HEK293 (cell line): ENCODE measurements around the gene KNG1.

Experiments
- HOXC10 ChIP-seq: sonication (generic); formaldehyde crosslinking; IDR thresholded peaks from 2 replicates; pipeline ENCODE4 v1.8.1; 2023; ENCODE audit warnings: mild to moderate bottlenecking, missing genetic modification reagents
- KLF10 ChIP-seq: fragments of 450-650 bp; IDR thresholded peaks from 2 replicates; pipeline ENCODE4 v1.5.1; 2018; ENCODE audit warnings: missing biosample characterization, mild to moderate bottlenecking, missing genetic modification characterization
- MEIS1 ChIP-seq: sonication (generic); formaldehyde crosslinking; IDR thresholded peaks from 2 replicates; pipeline ENCODE4 v1.8.1; 2022; ENCODE audit warnings: missing genetic modification reagents, mild to moderate bottlenecking, borderline replicate concordance
- MZF1 ChIP-seq: fragments of 450-650 bp; formaldehyde crosslinking; IDR thresholded peaks from 2 replicates; pipeline ENCODE4 v1.5.1; 2017; ENCODE audit warnings: missing biosample characterization, missing genetic modification characterization, borderline replicate concordance
- PRDM2 ChIP-seq: fragments of 450-650 bp; formaldehyde crosslinking; IDR thresholded peaks from 2 replicates; pipeline ENCODE4 v1.5.1; 2016; ENCODE audit warnings: missing biosample characterization, missing genetic modification characterization, borderline replicate concordance
- REST ChIP-seq: fragments of 450-650 bp; formaldehyde crosslinking; IDR thresholded peaks from 2 replicates; pipeline ENCODE4 v1.5.1; 2016; ENCODE audit warnings: missing biosample characterization, missing genetic modification characterization
- SP2 ChIP-seq: fragments of 450-650 bp; formaldehyde crosslinking; IDR thresholded peaks from 2 replicates; pipeline ENCODE4 v1.5.1; 2016; ENCODE audit warnings: missing biosample characterization, missing genetic modification characterization
- TRIM28 ChIP-seq: IDR thresholded peaks from 2 replicates; pipeline ENCODE4 v1.6.1; 2011; ENCODE audit warnings: low read length, control low read depth, borderline replicate concordance
- YY1 ChIP-seq: fragments of 450-650 bp; formaldehyde crosslinking; IDR thresholded peaks from 2 replicates; pipeline ENCODE4 v1.5.1; 2018; ENCODE audit warnings: missing biosample characterization, missing genetic modification characterization
- ZFP37 ChIP-seq: fragments of 450-650 bp; formaldehyde crosslinking; IDR thresholded peaks from 2 replicates; pipeline ENCODE4 v1.5.1; 2016; ENCODE audit warnings: missing biosample characterization, missing genetic modification characterization
- ZNF138 ChIP-seq: fragments of 450-650 bp; formaldehyde crosslinking; IDR thresholded peaks from 2 replicates; pipeline ENCODE4 v1.5.1; 2016; ENCODE audit warnings: missing biosample characterization, missing genetic modification characterization, borderline replicate concordance
- ZNF416 ChIP-seq: fragments of 450-650 bp; formaldehyde crosslinking; IDR thresholded peaks from 2 replicates; pipeline ENCODE4 v1.5.1; 2016; ENCODE audit warnings: missing biosample characterization, missing genetic modification characterization
- TF ChIP-seq, protein P1 (sequence below): fragments of 450-650 bp; formaldehyde crosslinking; IDR thresholded peaks from 2 replicates; pipeline ENCODE4 v1.5.1; 2016; ENCODE audit warnings: missing biosample characterization, missing genetic modification characterization

GRCh38 chr3:186788482-186789370 lies 71.6 kb downstream of the KNG1 start:
- TF ChIP-seq TRIM28 = no peak
- TF ChIP-seq HOXC10 = no peak
- no peak for TF ChIP-seq SP2
- TF ChIP-seq ZNF416 (tag by site-specific recombination) = no peak
- TF ChIP-seq MEIS1 (CRISPR knock-in tag) = no peak
- TF ChIP-seq PRDM2 (tag by site-specific recombination) = no peak
- TF ChIP-seq, protein P1, sequence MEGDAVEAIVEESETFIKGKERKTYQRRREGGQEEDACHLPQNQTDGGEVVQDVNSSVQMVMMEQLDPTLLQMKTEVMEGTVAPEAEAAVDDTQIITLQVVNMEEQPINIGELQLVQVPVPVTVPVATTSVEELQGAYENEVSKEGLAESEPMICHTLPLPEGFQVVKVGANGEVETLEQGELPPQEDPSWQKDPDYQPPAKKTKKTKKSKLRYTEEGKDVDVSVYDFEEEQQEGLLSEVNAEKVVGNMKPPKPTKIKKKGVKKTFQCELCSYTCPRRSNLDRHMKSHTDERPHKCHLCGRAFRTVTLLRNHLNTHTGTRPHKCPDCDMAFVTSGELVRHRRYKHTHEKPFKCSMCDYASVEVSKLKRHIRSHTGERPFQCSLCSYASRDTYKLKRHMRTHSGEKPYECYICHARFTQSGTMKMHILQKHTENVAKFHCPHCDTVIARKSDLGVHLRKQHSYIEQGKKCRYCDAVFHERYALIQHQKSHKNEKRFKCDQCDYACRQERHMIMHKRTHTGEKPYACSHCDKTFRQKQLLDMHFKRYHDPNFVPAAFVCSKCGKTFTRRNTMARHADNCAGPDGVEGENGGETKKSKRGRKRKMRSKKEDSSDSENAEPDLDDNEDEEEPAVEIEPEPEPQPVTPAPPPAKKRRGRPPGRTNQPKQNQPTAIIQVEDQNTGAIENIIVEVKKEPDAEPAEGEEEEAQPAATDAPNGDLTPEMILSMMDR (tag by site-specific recombination) = no peak
- peak; percentile 65; the same call in 1 of the 2 replicates for TF ChIP-seq ZFP37 (tag by site-specific recombination)
- TF ChIP-seq ZNF138 (tag by site-specific recombination) = no peak
- no peak for TF ChIP-seq KLF10
- no peak for TF ChIP-seq REST
- no peak; the same call in 1 of the 2 replicates for TF ChIP-seq MZF1
- no peak for TF ChIP-seq YY1 (tag by site-specific recombination)
